ENCODE data around the gene PKD2. TPM values are rescaled to one million over a fixed set of nuclear protein-coding genes. Genes with fewer than 3 reads are reported as not detected.

PKD2 gene
- polyA plus RNA-seq, 1 of the 3 experiments (the other 2 are of a cell fraction) = 44.6 TPM

DNA sequence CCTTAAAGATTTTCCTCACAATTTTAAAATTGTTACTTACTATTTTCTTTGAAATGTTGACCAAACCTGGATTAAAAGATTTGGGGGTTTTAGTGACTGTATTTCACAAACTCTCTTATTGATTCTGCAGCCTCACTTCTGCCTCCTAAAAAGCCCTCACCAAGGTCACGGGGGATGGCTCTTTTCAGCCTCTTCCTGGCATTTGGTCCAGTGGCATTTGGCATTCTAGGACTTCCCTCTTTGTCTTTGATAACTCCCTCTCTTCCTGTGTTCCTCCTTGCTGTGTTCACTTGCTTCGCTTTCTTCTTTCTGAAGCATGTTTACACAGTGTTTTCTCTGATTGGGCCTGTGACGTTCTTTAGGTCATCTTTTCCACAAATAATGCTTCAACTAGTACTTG is 21.5 kb downstream of the PKD2 start:
- Histone ChIP-seq H3K4me1 (ENCODE audit: control insufficient read depth in 1 of 2, insufficient read depth in 2 of 2, low read depth in 1 of 2, low read length in 1 of 2) (peaks cover 0 to 19% of the 10 kb centered on the region in 2 experiments; a peak in 1 of 4 replicates), H3K79me2 (ENCODE audit: insufficient read depth) (peaks cover 29% of the 10 kb centered on the region), H3K9ac (no peak overlapping the region), H3K36me3 (replicated peaks in 1 of 2; ENCODE audit: control insufficient read depth in 1 of 2, insufficient read depth in 2 of 2, low read length in 1 of 2) (peaks cover 21 to 34% of the 10 kb centered on the region in 2 experiments), H3K27ac (ENCODE audit: low read depth in 2 of 2, low read length in 1 of 2) (peak overlapping the region in 1 of 2 experiments; percentile 78; a peak in 2 of 4 replicates), H3K9me3 (peaks cover 7% of the 10 kb centered on the region), H4K20me1 (ENCODE audit: insufficient read depth) (no peaks in the 10 kb centered on the region; the same call in 1 of the 2 replicates), H3K9me2 (no peaks in the 10 kb centered on the region), H3K27me3 (ENCODE audit: insufficient read depth) (no peaks in the 10 kb centered on the region), H3K4me2 (no peak overlapping the region), H3K4me3 (ENCODE audit: low read depth in 2 of 2, low read length in 1 of 2) (no peak overlapping the region), H3F3A (replicated peaks; ENCODE audit: insufficient read depth) (peaks cover 24% of the 10 kb centered on the region), H2AFZ (ENCODE audit: low read depth) (no peak overlapping the region)
- ChIA-PET CTCF (interaction anchor here (0.9 kb wide), 1 partner anchor 183 kb away, joined by 3 read pairs; no protein-coding TSS in a partner anchor), POLR2A (no interaction called here)
- no peak for TF ChIP-seq CHD2 (IDR thresholded peaks at IDR 0.05; ENCODE audit: low read length, partially characterized antibody)
- TF ChIP-seq EZH2phosphoT487 (IDR thresholded peaks at IDR 0.05; ENCODE audit: borderline replicate concordance, low read depth) = no peak
- TF ChIP-seq MEF2A (IDR thresholded peaks at IDR 0.05; ENCODE audit: borderline replicate concordance, low read depth) = no peak
- TF ChIP-seq, protein P1, sequence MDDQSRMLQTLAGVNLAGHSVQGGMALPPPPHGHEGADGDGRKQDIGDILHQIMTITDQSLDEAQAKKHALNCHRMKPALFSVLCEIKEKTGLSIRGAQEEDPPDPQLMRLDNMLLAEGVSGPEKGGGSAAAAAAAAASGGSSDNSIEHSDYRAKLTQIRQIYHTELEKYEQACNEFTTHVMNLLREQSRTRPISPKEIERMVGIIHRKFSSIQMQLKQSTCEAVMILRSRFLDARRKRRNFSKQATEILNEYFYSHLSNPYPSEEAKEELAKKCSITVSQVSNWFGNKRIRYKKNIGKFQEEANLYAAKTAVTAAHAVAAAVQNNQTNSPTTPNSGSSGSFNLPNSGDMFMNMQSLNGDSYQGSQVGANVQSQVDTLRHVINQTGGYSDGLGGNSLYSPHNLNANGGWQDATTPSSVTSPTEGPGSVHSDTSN (IDR thresholded peaks at IDR 0.05) = no peak
- TF ChIP-seq TEAD4 (IDR thresholded peaks at IDR 0.05; ENCODE audit: borderline replicate concordance, insufficient read depth) = no peak
- no peak for TF ChIP-seq YY1 (IDR thresholded peaks at IDR 0.05; ENCODE audit: low read depth)
- 94% methylated on average over 3 of the region's 3 CpGs for WGBS (ENCODE audit: low lambda C conversion rate)
- no peak for DNase-seq

DNA sequence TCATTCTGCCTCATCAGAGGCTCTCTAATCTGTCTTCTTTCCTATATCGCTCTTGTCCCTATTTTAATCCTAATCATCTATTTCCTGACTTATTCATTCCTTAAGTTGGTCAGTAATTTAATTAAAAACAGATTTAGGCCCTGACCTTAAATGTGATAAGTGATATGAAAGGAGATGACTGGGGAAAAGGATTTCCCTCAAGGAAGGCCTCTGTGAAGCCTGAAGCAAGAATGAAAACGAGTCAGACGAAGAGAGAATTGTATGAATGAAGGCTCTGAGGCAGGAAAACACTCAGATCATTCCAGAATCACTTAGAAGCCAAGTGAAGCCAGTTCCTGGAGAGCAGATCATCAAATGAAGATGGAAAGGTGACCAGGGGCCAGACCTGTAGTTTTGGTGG is 22.1 kb downstream of the PKD2 start:
- Histone ChIP-seq H4K20me1 (ENCODE audit: insufficient read depth) (no peaks in the 10 kb centered on the region; the same call in 1 of the 2 replicates), H2AFZ (ENCODE audit: low read depth) (no peak overlapping the region), H3K36me3 (replicated peaks in 1 of 2; ENCODE audit: control insufficient read depth in 1 of 2, insufficient read depth in 2 of 2, low read length in 1 of 2) (peaks cover 22 to 28% of the 10 kb centered on the region in 2 experiments), H3K79me2 (ENCODE audit: insufficient read depth) (peaks cover 27% of the 10 kb centered on the region), H3K4me1 (ENCODE audit: control insufficient read depth in 1 of 2, insufficient read depth in 2 of 2, low read depth in 1 of 2, low read length in 1 of 2) (peaks cover 0 to 19% of the 10 kb centered on the region in 2 experiments; a peak in 1 of 4 replicates), H3K4me3 (ENCODE audit: low read depth in 2 of 2, low read length in 1 of 2) (no peak overlapping the region), H3K9me2 (no peaks in the 10 kb centered on the region), H3K9ac (no peak overlapping the region), H3F3A (replicated peaks; ENCODE audit: insufficient read depth) (peaks cover 24% of the 10 kb centered on the region), H3K9me3 (peaks cover 7% of the 10 kb centered on the region), H3K27ac (ENCODE audit: low read depth in 2 of 2, low read length in 1 of 2) (peak overlapping the region in 1 of 2 experiments; percentile 78; a peak in 1 of 4 replicates), H3K4me2 (no peak overlapping the region), H3K27me3 (ENCODE audit: insufficient read depth) (no peaks in the 10 kb centered on the region)
- ChIA-PET CTCF (no interaction called here), POLR2A (no interaction called here)
- WGBS (ENCODE audit: low lambda C conversion rate) = 78% methylated on average over 3 of the region's 3 CpGs
- TF ChIP-seq POLR2AphosphoS5 (IDR thresholded peaks at IDR 0.05; ENCODE audit: low read depth, low read length) = no peak
- peak; percentile 49 for TF ChIP-seq TCF12 (IDR thresholded peaks at IDR 0.05)
- no peak for DNase-seq

DNA sequence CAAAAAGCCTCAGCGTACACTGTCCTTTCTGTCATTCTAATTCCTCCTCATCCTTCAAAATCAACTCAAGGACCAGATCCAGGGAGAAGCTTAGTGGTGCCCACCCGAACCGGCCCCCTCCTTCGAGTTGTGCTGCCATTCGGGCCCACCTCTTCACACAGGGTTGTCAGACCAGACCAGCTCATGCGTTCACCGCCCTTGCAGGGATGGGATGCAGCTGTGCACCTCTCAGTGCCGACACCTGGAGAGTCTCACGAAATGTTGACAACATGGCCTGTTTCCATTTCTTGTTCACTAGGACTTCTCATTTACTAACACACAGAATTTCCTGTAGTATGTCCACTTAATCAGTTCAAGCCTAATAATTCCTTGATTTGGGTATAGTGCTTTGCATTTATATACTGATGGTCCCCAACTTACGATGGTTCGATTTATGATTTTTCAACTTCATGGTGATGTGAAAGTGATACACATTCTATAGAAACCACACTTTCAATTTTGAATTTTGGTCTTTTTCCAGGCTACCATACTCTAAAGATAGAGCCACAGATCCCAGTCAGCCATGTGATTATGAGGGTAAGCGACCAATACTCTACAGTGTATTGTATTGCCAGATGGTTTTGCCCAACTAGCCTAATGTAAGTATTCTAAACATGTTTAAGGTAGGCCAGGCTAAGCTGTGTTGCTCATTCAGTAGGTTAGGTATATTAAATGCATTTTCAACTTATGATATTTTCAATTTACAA is 23.3 kb downstream of the PKD2 start:
- CTCF ChIA-PET = interaction anchor here (3.0 to 3.3 kb wide), 2 partner anchors 10 to 180 kb away, joined by 16 to 54 read pairs; no protein-coding TSS in a partner anchor
- 93% methylated on average over 12 of the region's 12 CpGs for WGBS (ENCODE audit: low lambda C conversion rate)
- TF ChIP-seq RFX5 (IDR thresholded peaks at IDR 0.05; ENCODE audit: low read length) (no peak), TAF1 (IDR thresholded peaks at IDR 0.05; ENCODE audit: borderline replicate concordance, low read depth, low read length) (no peak), GATA2 (CRISPR knock-in tag; IDR thresholded peaks at IDR 0.05) (no peak), MEF2A (IDR thresholded peaks at IDR 0.05; ENCODE audit: borderline replicate concordance, low read depth) (no peak), EP300 (IDR thresholded peaks at IDR 0.05; ENCODE audit: borderline replicate concordance in 1 of 2, low read depth in 1 of 2, low read length in 1 of 2) (no peak), FOSL2 (IDR thresholded peaks at IDR 0.05; ENCODE audit: borderline replicate concordance, low read depth) (no peak), POLR2AphosphoS5 (IDR thresholded peaks at IDR 0.05; ENCODE audit: low read depth, low read length) (no peak), CHD2 (IDR thresholded peaks at IDR 0.05; ENCODE audit: low read length, partially characterized antibody) (no peak)
- TF ChIP-seq, protein P2, sequence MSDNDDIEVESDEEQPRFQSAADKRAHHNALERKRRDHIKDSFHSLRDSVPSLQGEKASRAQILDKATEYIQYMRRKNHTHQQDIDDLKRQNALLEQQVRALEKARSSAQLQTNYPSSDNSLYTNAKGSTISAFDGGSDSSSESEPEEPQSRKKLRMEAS (IDR thresholded peaks at IDR 0.05; ENCODE audit: low read depth) = no peak
- TF ChIP-seq, protein P3, sequence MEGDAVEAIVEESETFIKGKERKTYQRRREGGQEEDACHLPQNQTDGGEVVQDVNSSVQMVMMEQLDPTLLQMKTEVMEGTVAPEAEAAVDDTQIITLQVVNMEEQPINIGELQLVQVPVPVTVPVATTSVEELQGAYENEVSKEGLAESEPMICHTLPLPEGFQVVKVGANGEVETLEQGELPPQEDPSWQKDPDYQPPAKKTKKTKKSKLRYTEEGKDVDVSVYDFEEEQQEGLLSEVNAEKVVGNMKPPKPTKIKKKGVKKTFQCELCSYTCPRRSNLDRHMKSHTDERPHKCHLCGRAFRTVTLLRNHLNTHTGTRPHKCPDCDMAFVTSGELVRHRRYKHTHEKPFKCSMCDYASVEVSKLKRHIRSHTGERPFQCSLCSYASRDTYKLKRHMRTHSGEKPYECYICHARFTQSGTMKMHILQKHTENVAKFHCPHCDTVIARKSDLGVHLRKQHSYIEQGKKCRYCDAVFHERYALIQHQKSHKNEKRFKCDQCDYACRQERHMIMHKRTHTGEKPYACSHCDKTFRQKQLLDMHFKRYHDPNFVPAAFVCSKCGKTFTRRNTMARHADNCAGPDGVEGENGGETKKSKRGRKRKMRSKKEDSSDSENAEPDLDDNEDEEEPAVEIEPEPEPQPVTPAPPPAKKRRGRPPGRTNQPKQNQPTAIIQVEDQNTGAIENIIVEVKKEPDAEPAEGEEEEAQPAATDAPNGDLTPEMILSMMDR (IDR thresholded peaks at IDR 0.05) = no peak
- TF ChIP-seq, protein P1 (IDR thresholded peaks at IDR 0.05) = no peak

More for the DNA sequence above, 23.3 kb downstream of the PKD2 start:
- H3K4me2 ChIP-seq = no peak overlapping the region
- peaks cover 24% of the 10 kb centered on the region for H3F3A ChIP-seq (replicated peaks; ENCODE audit: insufficient read depth)
- H3K9me3 ChIP-seq = peaks cover 5% of the 10 kb centered on the region
- peaks cover 17 to 30% of the 10 kb centered on the region in 2 experiments for H3K36me3 ChIP-seq (replicated peaks in 1 of 2; ENCODE audit: control insufficient read depth in 1 of 2, insufficient read depth in 2 of 2, low read length in 1 of 2)
- H4K20me1 ChIP-seq (ENCODE audit: insufficient read depth) = no peaks in the 10 kb centered on the region; the same call in 1 of the 2 replicates
- POLR2A ChIA-PET = no interaction called here
- no peaks in the 10 kb centered on the region for H3K27me3 ChIP-seq (ENCODE audit: insufficient read depth)
- H3K9ac ChIP-seq = no peak overlapping the region
- no peak overlapping the region for H3K27ac ChIP-seq (ENCODE audit: low read depth in 2 of 2, low read length in 1 of 2)
- no peak for DNase-seq
- peaks cover 17% of the 10 kb centered on the region; the same call in 1 of the 2 replicates for H3K79me2 ChIP-seq (ENCODE audit: insufficient read depth)
- H3K4me3 ChIP-seq (ENCODE audit: low read depth in 2 of 2, low read length in 1 of 2) = no peak overlapping the region
- H3K9me2 ChIP-seq = no peaks in the 10 kb centered on the region
- H3K4me1 ChIP-seq (ENCODE audit: control insufficient read depth in 1 of 2, insufficient read depth in 2 of 2, low read depth in 1 of 2, low read length in 1 of 2) = peaks cover 0 to 19% of the 10 kb centered on the region in 2 experiments; a peak in 1 of 4 replicates
- no peak overlapping the region for H2AFZ ChIP-seq (ENCODE audit: low read depth)

All from SK-N-SH (cell line).